ENCODE data around the gene INSYN2A. TPM values are rescaled to one million over a fixed set of nuclear protein-coding genes. Genes with fewer than 3 reads are reported as not detected.

The INSYN2A gene
- total and polyA plus RNA-seq, 2 experiments from 2014 or later, result 0.28 to 1.3 TPM

- no peaks in the 10 kb centered on the region for H3K9me3 Mint-ChIP-seq
- ATAC-seq, result no peak
- no peak overlapping the region for H3K4me3 Mint-ChIP-seq
- TF ChIP-seq POLR2AphosphoS5 (IDR thresholded peaks at IDR 0.05; ENCODE audit: low read depth), result no peak
- no peak for TF ChIP-seq NANOG (IDR thresholded peaks at IDR 0.05; ENCODE audit: borderline replicate concordance)
- TF ChIP-seq EZH2 (IDR thresholded peaks at IDR 0.05; ENCODE audit: low read depth, unreplicated experiment), result no peak
- TF ChIP-seq, protein P1, sequence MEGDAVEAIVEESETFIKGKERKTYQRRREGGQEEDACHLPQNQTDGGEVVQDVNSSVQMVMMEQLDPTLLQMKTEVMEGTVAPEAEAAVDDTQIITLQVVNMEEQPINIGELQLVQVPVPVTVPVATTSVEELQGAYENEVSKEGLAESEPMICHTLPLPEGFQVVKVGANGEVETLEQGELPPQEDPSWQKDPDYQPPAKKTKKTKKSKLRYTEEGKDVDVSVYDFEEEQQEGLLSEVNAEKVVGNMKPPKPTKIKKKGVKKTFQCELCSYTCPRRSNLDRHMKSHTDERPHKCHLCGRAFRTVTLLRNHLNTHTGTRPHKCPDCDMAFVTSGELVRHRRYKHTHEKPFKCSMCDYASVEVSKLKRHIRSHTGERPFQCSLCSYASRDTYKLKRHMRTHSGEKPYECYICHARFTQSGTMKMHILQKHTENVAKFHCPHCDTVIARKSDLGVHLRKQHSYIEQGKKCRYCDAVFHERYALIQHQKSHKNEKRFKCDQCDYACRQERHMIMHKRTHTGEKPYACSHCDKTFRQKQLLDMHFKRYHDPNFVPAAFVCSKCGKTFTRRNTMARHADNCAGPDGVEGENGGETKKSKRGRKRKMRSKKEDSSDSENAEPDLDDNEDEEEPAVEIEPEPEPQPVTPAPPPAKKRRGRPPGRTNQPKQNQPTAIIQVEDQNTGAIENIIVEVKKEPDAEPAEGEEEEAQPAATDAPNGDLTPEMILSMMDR (conservative IDR thresholded peaks at IDR 0.05; ENCODE audit: low read depth in 2 of 2), result no peak
- TF ChIP-seq ZNF331 (CRISPR knock-in tag; IDR thresholded peaks at IDR 0.05; ENCODE audit: low read depth), result no peak
- no peak for TF ChIP-seq CREB1 (CRISPR knock-in tag; IDR thresholded peaks at IDR 0.05; ENCODE audit: low read depth)
- TF ChIP-seq, protein P2, sequence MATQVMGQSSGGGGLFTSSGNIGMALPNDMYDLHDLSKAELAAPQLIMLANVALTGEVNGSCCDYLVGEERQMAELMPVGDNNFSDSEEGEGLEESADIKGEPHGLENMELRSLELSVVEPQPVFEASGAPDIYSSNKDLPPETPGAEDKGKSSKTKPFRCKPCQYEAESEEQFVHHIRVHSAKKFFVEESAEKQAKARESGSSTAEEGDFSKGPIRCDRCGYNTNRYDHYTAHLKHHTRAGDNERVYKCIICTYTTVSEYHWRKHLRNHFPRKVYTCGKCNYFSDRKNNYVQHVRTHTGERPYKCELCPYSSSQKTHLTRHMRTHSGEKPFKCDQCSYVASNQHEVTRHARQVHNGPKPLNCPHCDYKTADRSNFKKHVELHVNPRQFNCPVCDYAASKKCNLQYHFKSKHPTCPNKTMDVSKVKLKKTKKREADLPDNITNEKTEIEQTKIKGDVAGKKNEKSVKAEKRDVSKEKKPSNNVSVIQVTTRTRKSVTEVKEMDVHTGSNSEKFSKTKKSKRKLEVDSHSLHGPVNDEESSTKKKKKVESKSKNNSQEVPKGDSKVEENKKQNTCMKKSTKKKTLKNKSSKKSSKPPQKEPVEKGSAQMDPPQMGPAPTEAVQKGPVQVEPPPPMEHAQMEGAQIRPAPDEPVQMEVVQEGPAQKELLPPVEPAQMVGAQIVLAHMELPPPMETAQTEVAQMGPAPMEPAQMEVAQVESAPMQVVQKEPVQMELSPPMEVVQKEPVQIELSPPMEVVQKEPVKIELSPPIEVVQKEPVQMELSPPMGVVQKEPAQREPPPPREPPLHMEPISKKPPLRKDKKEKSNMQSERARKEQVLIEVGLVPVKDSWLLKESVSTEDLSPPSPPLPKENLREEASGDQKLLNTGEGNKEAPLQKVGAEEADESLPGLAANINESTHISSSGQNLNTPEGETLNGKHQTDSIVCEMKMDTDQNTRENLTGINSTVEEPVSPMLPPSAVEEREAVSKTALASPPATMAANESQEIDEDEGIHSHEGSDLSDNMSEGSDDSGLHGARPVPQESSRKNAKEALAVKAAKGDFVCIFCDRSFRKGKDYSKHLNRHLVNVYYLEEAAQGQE (IDR thresholded peaks at IDR 0.05; ENCODE audit: unreplicated experiment), result no peak
- TF ChIP-seq, protein P3, sequence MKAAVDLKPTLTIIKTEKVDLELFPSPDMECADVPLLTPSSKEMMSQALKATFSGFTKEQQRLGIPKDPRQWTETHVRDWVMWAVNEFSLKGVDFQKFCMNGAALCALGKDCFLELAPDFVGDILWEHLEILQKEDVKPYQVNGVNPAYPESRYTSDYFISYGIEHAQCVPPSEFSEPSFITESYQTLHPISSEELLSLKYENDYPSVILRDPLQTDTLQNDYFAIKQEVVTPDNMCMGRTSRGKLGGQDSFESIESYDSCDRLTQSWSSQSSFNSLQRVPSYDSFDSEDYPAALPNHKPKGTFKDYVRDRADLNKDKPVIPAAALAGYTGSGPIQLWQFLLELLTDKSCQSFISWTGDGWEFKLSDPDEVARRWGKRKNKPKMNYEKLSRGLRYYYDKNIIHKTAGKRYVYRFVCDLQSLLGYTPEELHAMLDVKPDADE (IDR thresholded peaks at IDR 0.05), result no peak
- TF ChIP-seq ZNF114 (CRISPR knock-in tag; IDR thresholded peaks at IDR 0.05), result no peak
- no peak for TF ChIP-seq EZH2phosphoT487 (IDR thresholded peaks at IDR 0.05; ENCODE audit: unreplicated experiment)
- no peak for TF ChIP-seq JUNB (IDR thresholded peaks at IDR 0.05; ENCODE audit: unreplicated experiment)
- H3K27me3 Mint-ChIP-seq (ENCODE audit: insufficient read depth, low read depth, poor library complexity), result peaks cover 16% of the 10 kb centered on the region
- no peaks in the 10 kb centered on the region for H3K9me2 ChIP-seq (ENCODE audit: insufficient read depth)
- no peaks in the 10 kb centered on the region for H3K36me3 ChIP-seq (ENCODE audit: insufficient read depth)
- H2AFZ ChIP-seq, result no peak overlapping the region
- H3K4me2 ChIP-seq, result no peak overlapping the region
- peaks cover 17% of the 10 kb centered on the region for H3K4me1 Mint-ChIP-seq
- H3K79me2 ChIP-seq (replicated peaks; ENCODE audit: insufficient read depth), result no peaks in the 10 kb centered on the region; the same call in 1 of the 2 replicates
- peaks cover 49% of the 10 kb centered on the region for H3K27me3 ChIP-seq (ENCODE audit: insufficient read depth)
- no peaks in the 10 kb centered on the region for H3F3A ChIP-seq (replicated peaks; ENCODE audit: low read depth)
- no peak overlapping the region for H3K27ac Mint-ChIP-seq
- H3K4me3 ChIP-seq, result no peak overlapping the region
- H3K36me3 Mint-ChIP-seq (ENCODE audit: low read depth), result no peaks in the 10 kb centered on the region
- peaks cover 3% of the 10 kb centered on the region; the same call in 1 of the 2 replicates for H4K20me1 ChIP-seq (replicated peaks; ENCODE audit: insufficient read depth)
- no peak for DNase-seq (ENCODE audit: low spot score)
- H3K27ac ChIP-seq (ENCODE audit: low read depth), result no peak overlapping the region
- H3K4me1 ChIP-seq (ENCODE audit: insufficient read depth), result peaks cover 12% of the 10 kb centered on the region; the same call in 1 of the 2 replicates
Measured at GRCh38 chr10:127194111-127194510, 2.3 kb downstream of the INSYN2A start.

Measured in GM23338 (cell line).